Kidney epithelial cell (primary cell): ENCODE results near the gene CFAP58. TPM values are rescaled to one million over a fixed set of nuclear protein-coding genes. Genes with fewer than 3 reads are reported as not detected.

Experiments
- DNase-seq: peaks from one replicate; pipeline ENCODE4 v3.0.0-alpha.2; 2010; ENCODE audit warnings: low read depth
- H3K27me3 ChIP-seq: 2 replicates; pipeline ENCODE4 v1.6.0; 2011; ENCODE audit warnings: low read length; ENCODE audit not compliant: control insufficient read depth, insufficient read depth
- H3K36me3 ChIP-seq: 2 replicates; pipeline ENCODE4 v1.5.1; 2011; ENCODE audit warnings: low read length; ENCODE audit not compliant: control insufficient read depth, insufficient read depth
- H3K4me3 ChIP-seq: 2 replicates; pipeline ENCODE4 v1.5.1; 2011; ENCODE audit warnings: low read depth, mild to moderate bottlenecking, control low read depth, low read length
- CTCF ChIP-seq: IDR thresholded peaks from 2 replicates; pipeline ENCODE4 v1.5.1; 2011; ENCODE audit warnings: mild to moderate bottlenecking, moderate library complexity, low read length, control low read depth, inconsistent platforms; ENCODE audit not compliant: insufficient read depth, poor library complexity, severe bottlenecking
- total RNA-seq: library from RNA; depleted of rRNA; stranded (reverse); fragments of >200 nt; gene quantifications from 2 replicates; pipeline ENCODE4 v1.2.3, GENCODE V29; 2015

Gene CFAP58
- total RNA-seq, 1 donor from 2014 or later = 0.75 TPM

- no peak for TF ChIP-seq CTCF
- Histone ChIP-seq H3K27me3 (no peaks in the 10 kb centered on the region), H3K4me3 (no peak overlapping the region), H3K36me3 (no peaks in the 10 kb centered on the region)
- DNase-seq = no peak
Observed at GRCh38 chr10:104308439-104308903, 45.2 kb upstream of the CFAP58 start.

- no peak for TF ChIP-seq CTCF
- Histone ChIP-seq H3K4me3 (no peak overlapping the region), H3K36me3 (no peaks in the 10 kb centered on the region), H3K27me3 (no peaks in the 10 kb centered on the region)
- DNase-seq = no peak
Observed at GRCh38 chr10:104309980-104310978, 43.4 kb upstream of the CFAP58 start.

GRCh38 chr10:104311184-104311720 lies 42.4 kb upstream of the CFAP58 start:
- TF ChIP-seq CTCF = no peak
- H3K27me3 ChIP-seq = no peaks in the 10 kb centered on the region
- no peaks in the 10 kb centered on the region for H3K36me3 ChIP-seq

GRCh38 chr10:104314591-104315485 lies 38.8 kb upstream of the CFAP58 start:
- Histone ChIP-seq H3K36me3 (no peaks in the 10 kb centered on the region), H3K4me3 (no peak overlapping the region), H3K27me3 (no peaks in the 10 kb centered on the region)
- no peak for TF ChIP-seq CTCF
- no peak for DNase-seq

More at GRCh38 chr10:104311184-104311720, 42.4 kb upstream of the CFAP58 start:
- no peak overlapping the region for H3K4me3 ChIP-seq
- DNase-seq = no peak

- Histone ChIP-seq H3K36me3 (no peaks in the 10 kb centered on the region), H3K4me3 (no peak overlapping the region), H3K27me3 (no peaks in the 10 kb centered on the region)
- no peak for DNase-seq
- TF ChIP-seq CTCF = no peak
Observed at GRCh38 chr10:104315486-104315921, 38.1 kb upstream of the CFAP58 start.
